HCT116 (cell line): ENCODE measurements around the gene DDI2.

Experiments
- EZH2 ChIP-seq: fragments of 200-600 bp; sonication (generic); IDR thresholded peaks from 2 replicates; pipeline ENCODE4 v1.6.1; 2017; ENCODE audit warnings: antibody characterized with exemption, mixed run types
- EZH2phosphoT487 ChIP-seq: fragments of 200-600 bp; IDR thresholded peaks from 2 replicates; pipeline ENCODE4 v1.6.1; 2018; ENCODE audit warnings: antibody characterized with exemption, borderline replicate concordance
- POLR2A ChIP-seq: IDR thresholded peaks from 2 replicates; pipeline ENCODE4 v1.7.0; 2011; ENCODE audit warnings: borderline replicate concordance; ENCODE audit not compliant: insufficient read depth, insufficient read length; ENCODE audit errors: extremely low read depth
- POLR2AphosphoS5 ChIP-seq: IDR thresholded peaks from 2 replicates; pipeline ENCODE4 v1.6.1; 2011; ENCODE audit warnings: mild to moderate bottlenecking, low read depth, low read length, moderate library complexity
- ZFX ChIP-seq: fragments of 450-650 bp; IDR thresholded peaks from 2 replicates; pipeline ENCODE4 v1.6.1; 2017
- TF ChIP-seq, protein P1 (sequence below): IDR thresholded peaks from 2 replicates; pipeline ENCODE4 v1.6.1; 2012; ENCODE audit warnings: low read depth
- TF ChIP-seq, protein P2 (sequence below): IDR thresholded peaks from 2 replicates; pipeline ENCODE4 v1.6.1; 2011; ENCODE audit warnings: mild to moderate bottlenecking, low read length, moderate library complexity; ENCODE audit not compliant: insufficient replicate concordance; ENCODE audit errors: extremely low read depth

DNA sequence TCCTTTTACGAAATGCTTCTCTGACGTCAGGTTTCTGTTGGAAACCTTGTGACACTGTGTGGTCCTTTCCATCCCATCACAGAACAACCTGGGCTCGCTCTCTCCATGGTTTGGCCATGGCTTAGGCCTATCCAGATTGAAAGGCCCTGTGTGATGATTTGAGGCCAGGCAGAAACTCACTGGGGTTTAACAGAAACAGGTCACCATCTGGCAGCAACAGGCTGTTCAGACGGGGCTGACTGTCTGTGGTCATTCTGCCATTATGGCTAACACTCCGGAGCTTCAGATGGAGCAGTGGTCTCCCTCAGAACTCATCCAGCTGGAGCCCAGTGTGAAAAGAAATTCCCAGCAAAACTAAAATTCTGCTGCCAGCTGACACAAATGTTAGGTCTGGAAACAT lies 76.1 kb downstream of the DDI2 start:
- TF ChIP-seq POLR2A, result no peak
- no peak for TF ChIP-seq EZH2
- TF ChIP-seq ZFX, result no peak
- TF ChIP-seq, protein P1, sequence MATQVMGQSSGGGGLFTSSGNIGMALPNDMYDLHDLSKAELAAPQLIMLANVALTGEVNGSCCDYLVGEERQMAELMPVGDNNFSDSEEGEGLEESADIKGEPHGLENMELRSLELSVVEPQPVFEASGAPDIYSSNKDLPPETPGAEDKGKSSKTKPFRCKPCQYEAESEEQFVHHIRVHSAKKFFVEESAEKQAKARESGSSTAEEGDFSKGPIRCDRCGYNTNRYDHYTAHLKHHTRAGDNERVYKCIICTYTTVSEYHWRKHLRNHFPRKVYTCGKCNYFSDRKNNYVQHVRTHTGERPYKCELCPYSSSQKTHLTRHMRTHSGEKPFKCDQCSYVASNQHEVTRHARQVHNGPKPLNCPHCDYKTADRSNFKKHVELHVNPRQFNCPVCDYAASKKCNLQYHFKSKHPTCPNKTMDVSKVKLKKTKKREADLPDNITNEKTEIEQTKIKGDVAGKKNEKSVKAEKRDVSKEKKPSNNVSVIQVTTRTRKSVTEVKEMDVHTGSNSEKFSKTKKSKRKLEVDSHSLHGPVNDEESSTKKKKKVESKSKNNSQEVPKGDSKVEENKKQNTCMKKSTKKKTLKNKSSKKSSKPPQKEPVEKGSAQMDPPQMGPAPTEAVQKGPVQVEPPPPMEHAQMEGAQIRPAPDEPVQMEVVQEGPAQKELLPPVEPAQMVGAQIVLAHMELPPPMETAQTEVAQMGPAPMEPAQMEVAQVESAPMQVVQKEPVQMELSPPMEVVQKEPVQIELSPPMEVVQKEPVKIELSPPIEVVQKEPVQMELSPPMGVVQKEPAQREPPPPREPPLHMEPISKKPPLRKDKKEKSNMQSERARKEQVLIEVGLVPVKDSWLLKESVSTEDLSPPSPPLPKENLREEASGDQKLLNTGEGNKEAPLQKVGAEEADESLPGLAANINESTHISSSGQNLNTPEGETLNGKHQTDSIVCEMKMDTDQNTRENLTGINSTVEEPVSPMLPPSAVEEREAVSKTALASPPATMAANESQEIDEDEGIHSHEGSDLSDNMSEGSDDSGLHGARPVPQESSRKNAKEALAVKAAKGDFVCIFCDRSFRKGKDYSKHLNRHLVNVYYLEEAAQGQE, result no peak
- TF ChIP-seq POLR2AphosphoS5, result no peak
- no peak for TF ChIP-seq EZH2phosphoT487
- TF ChIP-seq, protein P2, sequence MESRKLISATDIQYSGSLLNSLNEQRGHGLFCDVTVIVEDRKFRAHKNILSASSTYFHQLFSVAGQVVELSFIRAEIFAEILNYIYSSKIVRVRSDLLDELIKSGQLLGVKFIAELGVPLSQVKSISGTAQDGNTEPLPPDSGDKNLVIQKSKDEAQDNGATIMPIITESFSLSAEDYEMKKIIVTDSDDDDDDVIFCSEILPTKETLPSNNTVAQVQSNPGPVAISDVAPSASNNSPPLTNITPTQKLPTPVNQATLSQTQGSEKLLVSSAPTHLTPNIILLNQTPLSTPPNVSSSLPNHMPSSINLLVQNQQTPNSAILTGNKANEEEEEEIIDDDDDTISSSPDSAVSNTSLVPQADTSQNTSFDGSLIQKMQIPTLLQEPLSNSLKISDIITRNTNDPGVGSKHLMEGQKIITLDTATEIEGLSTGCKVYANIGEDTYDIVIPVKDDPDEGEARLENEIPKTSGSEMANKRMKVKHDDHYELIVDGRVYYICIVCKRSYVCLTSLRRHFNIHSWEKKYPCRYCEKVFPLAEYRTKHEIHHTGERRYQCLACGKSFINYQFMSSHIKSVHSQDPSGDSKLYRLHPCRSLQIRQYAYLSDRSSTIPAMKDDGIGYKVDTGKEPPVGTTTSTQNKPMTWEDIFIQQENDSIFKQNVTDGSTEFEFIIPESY, result no peak
